Fibroblast of the aortic adventitia (primary cell): ENCODE results near the gene OBP2A. TPM values are rescaled to one million over a fixed set of nuclear protein-coding genes. Genes with fewer than 3 reads are reported as not detected.

Source experiments
- DNase-seq: peaks from one replicate; pipeline ENCODE4 v3.0.0-alpha.2; 2010; ENCODE audit warnings: low read depth
- H3K4me3 ChIP-seq: 2 replicates; pipeline ENCODE4 v1.5.1; 2011; ENCODE audit warnings: low read depth, mild to moderate bottlenecking, control low read depth, low read length, moderate library complexity
- total RNA-seq: library from RNA; depleted of rRNA; stranded (reverse); fragments of >200 nt; gene quantifications from 2 replicates; pipeline ENCODE4 v1.2.3, GENCODE V29; 2012; ENCODE audit warnings: low replicate concordance
- TF ChIP-seq, protein P1 (sequence below): IDR thresholded peaks from 2 replicates; pipeline ENCODE4 v1.5.1; 2011; ENCODE audit warnings: mild to moderate bottlenecking, low read length, control low read depth, inconsistent platforms; ENCODE audit not compliant: insufficient read depth

OBP2A gene
- total RNA-seq, 1 donor: not detected

DNA sequence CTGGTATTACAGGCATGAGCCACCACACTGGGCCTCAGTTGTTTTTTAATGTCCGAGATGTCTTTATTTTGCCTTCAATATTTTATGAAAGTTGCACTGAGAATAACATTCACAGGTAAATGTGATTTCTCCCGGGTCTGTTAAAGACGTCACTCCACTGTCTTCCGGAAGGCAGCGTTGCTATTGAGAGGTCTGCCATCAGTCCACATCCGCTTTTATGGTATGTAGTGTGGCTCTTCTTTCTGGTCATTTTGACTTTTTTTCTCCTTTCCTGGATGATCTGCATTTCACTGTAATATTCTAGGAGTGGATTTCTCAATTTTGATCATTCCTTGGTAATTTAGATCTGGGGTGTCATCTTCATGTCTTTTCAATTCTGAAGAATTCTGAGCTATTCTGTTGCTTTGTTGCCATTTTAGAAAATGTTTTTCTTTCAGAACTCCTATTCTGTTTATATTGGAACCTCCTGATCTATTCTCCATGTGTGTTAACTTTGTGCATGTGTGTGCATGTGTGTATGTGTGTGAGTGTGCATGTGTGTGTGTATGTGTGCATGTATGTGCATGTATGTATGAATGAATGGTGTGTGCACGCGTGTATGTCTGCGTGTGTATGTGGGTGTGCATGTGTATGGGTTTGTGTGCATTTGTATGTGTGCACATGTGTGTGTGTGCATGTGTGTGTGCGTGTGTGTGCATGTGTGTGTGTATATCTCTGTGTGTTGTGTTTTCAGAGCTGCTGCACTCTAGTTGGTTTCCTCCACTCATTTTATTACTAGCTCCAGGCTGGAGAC is 26.6 kb upstream of the OBP2A start:
- DNase-seq: no peak
- no peak overlapping the region for H3K4me3 ChIP-seq
- TF ChIP-seq, protein P1, sequence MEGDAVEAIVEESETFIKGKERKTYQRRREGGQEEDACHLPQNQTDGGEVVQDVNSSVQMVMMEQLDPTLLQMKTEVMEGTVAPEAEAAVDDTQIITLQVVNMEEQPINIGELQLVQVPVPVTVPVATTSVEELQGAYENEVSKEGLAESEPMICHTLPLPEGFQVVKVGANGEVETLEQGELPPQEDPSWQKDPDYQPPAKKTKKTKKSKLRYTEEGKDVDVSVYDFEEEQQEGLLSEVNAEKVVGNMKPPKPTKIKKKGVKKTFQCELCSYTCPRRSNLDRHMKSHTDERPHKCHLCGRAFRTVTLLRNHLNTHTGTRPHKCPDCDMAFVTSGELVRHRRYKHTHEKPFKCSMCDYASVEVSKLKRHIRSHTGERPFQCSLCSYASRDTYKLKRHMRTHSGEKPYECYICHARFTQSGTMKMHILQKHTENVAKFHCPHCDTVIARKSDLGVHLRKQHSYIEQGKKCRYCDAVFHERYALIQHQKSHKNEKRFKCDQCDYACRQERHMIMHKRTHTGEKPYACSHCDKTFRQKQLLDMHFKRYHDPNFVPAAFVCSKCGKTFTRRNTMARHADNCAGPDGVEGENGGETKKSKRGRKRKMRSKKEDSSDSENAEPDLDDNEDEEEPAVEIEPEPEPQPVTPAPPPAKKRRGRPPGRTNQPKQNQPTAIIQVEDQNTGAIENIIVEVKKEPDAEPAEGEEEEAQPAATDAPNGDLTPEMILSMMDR: no peak

DNA sequence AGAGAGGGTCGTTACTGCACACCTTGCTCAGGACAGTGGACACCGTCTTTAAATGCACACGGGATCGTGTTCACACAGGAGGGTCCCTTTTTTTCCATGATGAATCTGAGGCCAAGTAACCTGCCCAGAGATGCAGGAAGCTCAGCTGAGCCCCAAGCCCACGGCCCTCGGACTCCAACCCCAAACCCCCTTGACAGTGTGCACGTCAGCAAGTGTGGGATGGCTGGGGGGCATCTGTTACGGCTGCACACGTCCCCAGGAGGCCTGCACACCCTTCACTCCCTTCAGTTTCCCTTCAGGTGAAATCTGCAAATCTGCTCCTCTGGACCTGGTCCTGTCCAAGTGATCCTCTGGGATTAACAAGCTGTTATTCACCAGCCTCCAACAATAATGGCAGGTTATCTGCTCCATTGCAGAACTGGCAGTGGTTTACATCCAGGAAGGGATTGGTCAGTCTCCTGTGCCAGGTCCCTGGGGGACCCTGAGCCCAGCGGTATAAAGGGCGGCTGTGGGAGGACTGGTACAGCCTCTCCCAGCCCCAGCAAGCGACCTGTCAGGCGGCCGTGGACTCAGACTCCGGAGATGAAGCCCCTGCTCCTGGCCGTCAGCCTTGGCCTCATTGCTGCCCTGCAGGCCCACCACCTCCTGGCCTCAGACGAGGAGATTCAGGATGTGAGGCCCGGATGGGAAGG is 24.9 kb upstream of the OBP2A start, which contains the start of gene LCN1:
TSS of gene LCN1 (plus strand) at position 525 of the 692 bp plus-strand sequence. CDS start at position 583, 58 bp downstream.
- TF ChIP-seq, protein P1: no peak
- DNase-seq: no peak
- H3K4me3 ChIP-seq: no peak within 1 kb of the TSS

DNA sequence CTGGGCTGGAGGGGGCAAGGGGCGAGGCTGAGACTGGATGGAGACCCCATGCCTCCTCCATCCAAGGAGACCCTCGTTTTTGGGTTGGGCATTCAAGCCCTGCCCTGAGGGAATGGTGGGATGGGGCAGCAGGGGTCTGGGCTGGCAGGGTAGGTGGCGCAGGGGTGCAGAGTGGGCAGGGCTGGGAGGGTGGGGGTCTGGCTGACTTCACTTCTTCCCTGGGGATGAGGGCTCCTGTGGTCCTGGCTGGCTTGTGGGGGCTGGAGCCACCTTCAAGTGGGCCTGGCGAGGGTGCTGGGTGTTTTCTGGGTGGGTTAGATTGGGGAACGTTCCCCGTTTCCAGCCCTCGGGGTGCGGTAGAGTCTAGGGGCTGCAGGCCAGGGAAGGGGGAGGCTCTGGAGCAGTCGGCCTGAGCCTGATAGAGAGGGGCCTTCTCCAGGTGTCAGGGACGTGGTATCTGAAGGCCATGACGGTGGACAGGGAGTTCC is 24.3 kb upstream of the OBP2A start:
- no peak overlapping the region for H3K4me3 ChIP-seq
- no peak for DNase-seq
- TF ChIP-seq, protein P1: no peak

DNA sequence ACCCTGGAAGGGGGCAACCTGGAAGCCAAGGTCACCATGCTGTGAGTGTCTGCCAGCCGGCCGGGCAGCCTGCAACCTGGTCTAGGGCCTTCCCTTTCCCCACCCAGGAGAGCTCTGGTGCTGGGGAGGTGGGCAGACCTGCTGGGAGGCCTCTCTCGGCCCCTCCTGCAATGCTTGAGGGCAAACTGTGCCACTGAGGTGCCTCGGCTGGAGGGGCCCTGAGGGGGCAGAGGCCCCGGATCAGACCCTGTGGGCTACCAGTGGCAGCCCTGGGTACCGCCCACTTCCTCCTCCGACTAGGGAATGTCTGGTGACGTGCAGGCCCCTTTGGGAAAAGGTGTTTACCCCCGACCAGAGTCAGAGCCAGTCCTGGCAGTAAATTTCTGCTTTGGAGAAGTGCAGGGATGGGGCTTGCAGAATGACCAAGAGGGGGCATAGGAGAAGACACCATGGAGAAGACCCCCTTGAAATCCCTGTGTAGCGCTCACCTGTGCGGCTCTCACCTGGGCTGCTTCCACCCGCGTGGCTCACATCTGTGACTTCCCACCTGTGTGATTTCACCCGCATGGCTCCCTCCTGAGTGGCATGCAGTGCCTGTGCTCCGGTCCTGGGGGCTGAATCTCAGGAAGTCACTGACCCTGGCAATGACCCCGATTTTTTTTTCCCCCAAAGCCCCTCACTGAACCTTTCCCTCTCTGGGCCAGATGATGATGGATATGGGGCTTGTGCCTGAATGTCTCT is 23.6 kb upstream of the OBP2A start:
- H3K4me3 ChIP-seq: no peak overlapping the region
- TF ChIP-seq, protein P1: no peak
- DNase-seq: no peak

DNA sequence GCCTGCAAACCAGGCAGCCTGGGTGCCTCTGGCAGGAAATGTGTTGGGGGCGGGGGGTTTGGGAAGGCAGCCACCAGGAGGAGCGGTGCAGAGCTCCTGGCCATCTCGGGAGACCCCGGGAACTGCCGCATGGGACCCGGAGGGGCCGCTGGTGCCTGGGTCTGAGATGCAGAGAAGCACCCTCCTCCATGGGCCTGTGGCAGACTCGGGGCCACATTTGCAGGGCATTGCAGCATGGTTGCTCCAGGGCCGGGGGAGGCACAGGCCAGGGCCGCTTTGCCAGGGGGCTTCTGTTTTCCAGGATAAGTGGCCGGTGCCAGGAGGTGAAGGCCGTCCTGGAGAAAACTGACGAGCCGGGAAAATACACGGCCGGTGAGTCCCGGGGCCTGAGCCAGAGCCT is 23.0 kb upstream of the OBP2A start:
- no peak for DNase-seq
- TF ChIP-seq, protein P1: no peak
- H3K4me3 ChIP-seq: no peak overlapping the region

DNA sequence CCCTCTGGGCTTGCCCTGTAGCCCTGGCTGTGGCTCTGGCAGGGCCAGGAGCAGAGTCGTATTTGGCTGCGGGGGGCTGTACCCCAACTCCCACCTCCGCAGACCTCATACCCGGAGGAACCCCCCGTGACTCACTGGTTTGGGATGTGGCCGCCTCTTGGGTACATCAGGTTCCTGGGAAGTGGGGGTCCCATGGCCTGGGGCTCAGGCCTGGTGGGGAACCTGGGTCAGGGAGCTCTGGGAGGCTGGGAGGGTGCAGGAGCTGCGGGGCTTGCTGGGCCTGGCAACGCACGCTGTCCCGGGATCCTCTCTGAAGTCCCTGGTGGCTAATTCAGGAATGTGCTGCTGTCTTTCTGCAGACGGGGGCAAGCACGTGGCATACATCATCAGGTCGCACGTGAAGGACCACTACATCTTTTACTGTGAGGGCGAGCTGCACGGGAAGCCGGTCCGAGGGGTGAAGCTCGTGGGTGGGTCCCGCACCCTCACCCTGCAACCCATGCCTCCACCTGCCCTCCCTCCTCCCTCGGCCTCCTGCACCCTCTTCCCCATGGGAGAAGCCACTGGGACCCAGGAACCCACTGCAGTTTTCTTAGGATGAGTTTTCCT is 22.3 kb upstream of the OBP2A start:
- no peak for DNase-seq

More for the DNA sequence above, 22.3 kb upstream of the OBP2A start:
- no peak overlapping the region for H3K4me3 ChIP-seq
- TF ChIP-seq, protein P1: no peak
